BLaER1 treated with 17β-estradiol and CSF1 and Interleukin-3, amounts not matched to agents 10 nM and 100 nM (cell line): ENCODE results near the gene TOR1B.

ENCODE experiments used
- H3K27ac ChIP-seq, 11 experiments: shearing (Covaris generic); formaldehyde crosslinking; 2 replicates each; pipeline ENCODE4 v1.8.1; 2022
- H3K27me3 ChIP-seq, 11 experiments: shearing (Covaris generic); formaldehyde crosslinking; 2 replicates each; pipeline ENCODE4 v1.8.1; 2022
- H3K36me3 ChIP-seq, 11 experiments: shearing (Covaris generic); formaldehyde crosslinking; 2 replicates each; pipeline ENCODE4 v1.8.1; 2022
- H3K4me1 ChIP-seq, 10 experiments: shearing (Covaris generic); formaldehyde crosslinking; 2 replicates each; pipeline ENCODE4 v1.8.1; 2022
- H3K4me2 ChIP-seq, 11 experiments: shearing (Covaris generic); formaldehyde crosslinking; 2 replicates each; pipeline ENCODE4 v1.8.1; 2022
- H3K4me3 ChIP-seq, 10 experiments: shearing (Covaris generic); formaldehyde crosslinking; 2 replicates each; pipeline ENCODE4 v1.8.1; 2022
- H3K9ac ChIP-seq, 11 experiments: shearing (Covaris generic); formaldehyde crosslinking; 2 replicates each; pipeline ENCODE4 v1.8.1; 2022
- H3K9me3 ChIP-seq, 11 experiments: shearing (Covaris generic); formaldehyde crosslinking; replicated peaks in 1 of 11; 2 replicates each; pipeline ENCODE4 v1.8.1; 2022
- H4K20me1 ChIP-seq, 11 experiments: shearing (Covaris generic); formaldehyde crosslinking; 2 replicates each; pipeline ENCODE4 v1.8.1; 2022
- Cebpa-rat ChIP-seq, 11 experiments: shearing (Covaris generic); IDR thresholded peaks; 2 replicates each; pipeline ENCODE4 v1.8.1; 2022

The TOR1B gene

GRCh38 chr9:129813661-129814060 is 10.7 kb downstream of the TOR1B start:
- peaks cover 18 to 43% (median 28%) of the 10 kb centered on the region in 10 experiments for H3K4me1 ChIP-seq
- H3K9me3 ChIP-seq = no peaks in the 10 kb centered on the region
- no peak overlapping the region for H3K4me2 ChIP-seq
- H4K20me1 ChIP-seq = peaks cover 31 to 95% (median 79%) of the 10 kb centered on the region in 11 experiments; a peak in 21 of 22 replicates
- H3K27ac ChIP-seq = no peak overlapping the region
- TF ChIP-seq Cebpa-rat (IDR thresholded peaks at IDR 0.05) = no peak
- H3K27me3 ChIP-seq = no peaks in the 10 kb centered on the region
- H3K9ac ChIP-seq = no peak overlapping the region
- H3K36me3 ChIP-seq = peaks cover 87 to 99% (median 95%) of the 10 kb centered on the region in 11 experiments
- no peak overlapping the region for H3K4me3 ChIP-seq

GRCh38 chr9:129814432-129815223 is 11.6 kb downstream of the TOR1B start:
- Histone ChIP-seq H4K20me1 (peaks cover 31 to 94% (median 79%) of the 10 kb centered on the region in 11 experiments; a peak in 20 of 22 replicates), H3K9me3 (no peaks in the 10 kb centered on the region), H3K27me3 (no peaks in the 10 kb centered on the region), H3K4me1 (peaks cover 8 to 35% (median 20%) of the 10 kb centered on the region in 10 experiments; a peak in 19 of 20 replicates), H3K4me3 (no peak overlapping the region), H3K4me2 (no peak overlapping the region), H3K9ac (no peak overlapping the region), H3K27ac (no peak overlapping the region), H3K36me3 (peaks cover 90 to 99% (median 95%) of the 10 kb centered on the region in 11 experiments)
- TF ChIP-seq Cebpa-rat (IDR thresholded peaks at IDR 0.05) = no peak

GRCh38 chr9:129815278-129815677 is 12.3 kb downstream of the TOR1B start:
- H3K27ac ChIP-seq = 0 out of 22 replicates have a peak overlapping the region, but pooled peaks of 1 of the 11 experiments have one; percentile 0
- no peak for TF ChIP-seq Cebpa-rat (IDR thresholded peaks at IDR 0.05)
- H4K20me1 ChIP-seq = peaks cover 24 to 94% (median 77%) of the 10 kb centered on the region in 11 experiments; a peak in 20 of 22 replicates
- H3K27me3 ChIP-seq = no peaks in the 10 kb centered on the region
- H3K4me2 ChIP-seq = no peak overlapping the region
- no peak overlapping the region for H3K9ac ChIP-seq
- peaks cover 5 to 32% (median 16%) of the 10 kb centered on the region in 10 experiments; a peak in 17 of 20 replicates for H3K4me1 ChIP-seq
- no peak overlapping the region for H3K4me3 ChIP-seq
- H3K9me3 ChIP-seq = no peaks in the 10 kb centered on the region
- H3K36me3 ChIP-seq = peaks cover 90 to 99% (median 95%) of the 10 kb centered on the region in 11 experiments

DNA sequence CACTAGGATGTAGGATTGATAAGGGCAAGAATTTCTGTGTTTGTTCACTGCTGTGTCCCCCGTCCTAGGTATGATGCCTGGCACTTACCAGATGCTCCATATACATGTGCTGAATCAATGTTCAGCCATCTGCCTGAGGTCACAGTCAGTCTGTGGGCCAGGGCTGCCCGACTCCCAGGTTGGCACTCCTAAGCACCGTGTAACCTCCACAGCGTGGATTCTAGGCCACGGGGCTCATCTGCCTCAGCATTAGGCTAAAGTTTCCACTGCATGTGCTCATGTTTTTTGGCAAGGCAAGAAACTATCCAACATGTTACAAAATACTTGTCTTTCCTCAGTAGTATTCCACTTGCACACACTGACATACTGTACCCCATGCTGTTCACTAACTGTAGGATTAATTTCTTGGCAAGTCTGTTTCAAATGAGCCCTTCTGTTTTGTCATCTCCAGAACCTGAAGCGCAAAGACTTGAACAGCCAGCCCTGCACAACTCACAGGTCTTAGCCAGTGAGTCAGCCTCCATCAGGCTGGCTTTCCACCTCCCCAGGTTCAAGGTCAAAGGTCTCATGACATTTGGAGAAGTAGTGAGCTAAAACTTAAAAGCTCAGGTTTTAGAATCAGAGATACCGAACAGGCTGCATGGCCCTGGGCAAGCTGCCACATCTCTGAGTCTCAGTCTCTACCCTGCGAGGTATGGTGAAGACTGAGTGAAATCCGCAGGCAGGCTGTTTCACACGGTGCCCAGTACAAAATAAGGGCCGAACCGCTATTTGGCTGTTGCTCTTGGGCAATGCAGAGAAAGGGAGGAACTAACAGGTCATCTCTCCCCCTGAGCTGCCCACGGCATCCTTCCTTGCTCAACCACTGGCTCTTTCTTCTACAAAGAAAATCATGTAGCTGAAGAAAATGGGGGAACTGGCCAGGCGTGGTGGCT is 13.8 kb downstream of the TOR1B start:
- peak overlapping the region in 2 of 11 experiments; percentile 32 to 42; a peak in 3 of 22 replicates for H3K27ac ChIP-seq
- peak overlapping the region in 4 of 11 experiments; percentile 5 to 19 (median 12); a peak in 4 of 22 replicates for H3K4me2 ChIP-seq
- H3K36me3 ChIP-seq = peaks cover 92 to 99% (median 97%) of the 10 kb centered on the region in 11 experiments
- no peak overlapping the region for H3K4me3 ChIP-seq
- no peaks in the 10 kb centered on the region for H3K9me3 ChIP-seq
- peak overlapping the region in 3 of 11 experiments; percentile 12 to 36 (median 24); a peak in 3 of 22 replicates for H3K9ac ChIP-seq
- H3K27me3 ChIP-seq = no peaks in the 10 kb centered on the region
- TF ChIP-seq Cebpa-rat (IDR thresholded peaks at IDR 0.05) = no peak
- H4K20me1 ChIP-seq = peaks cover 17 to 94% (median 76%) of the 10 kb centered on the region in 11 experiments; a peak in 21 of 22 replicates
- H3K4me1 ChIP-seq = peaks cover 5 to 34% (median 15%) of the 10 kb centered on the region in 10 experiments; a peak in 18 of 20 replicates

- Histone ChIP-seq H3K9ac (peak overlapping the region; percentile 68 to 94 (median 85)), H3K4me2 (peak overlapping the region; percentile 88 to 97 (median 93)), H3K4me3 (peak overlapping the region; percentile 60 to 86 (median 72)), H3K4me1 (peaks cover 18 to 30% (median 20%) of the 10 kb centered on the region in 10 experiments), H3K27me3 (no peaks in the 10 kb centered on the region), H4K20me1 (peaks cover 0 to 51% (median 36%) of the 10 kb centered on the region in 11 experiments; a peak in 17 of 22 replicates), H3K36me3 (peaks cover 56 to 68% (median 66%) of the 10 kb centered on the region in 11 experiments), H3K9me3 (no peaks in the 10 kb centered on the region), H3K27ac (peak overlapping the region in 10 of 11 experiments; percentile 50 to 72 (median 68); a peak in 20 of 22 replicates)
- TF ChIP-seq Cebpa-rat (IDR thresholded peaks at IDR 0.05) = peak in 2 of 11 experiments; percentile 10 to 17; a peak in 1 of 22 replicates
These were observed 20.0 kb downstream of the TOR1B start for GRCh38 chr9:129822898-129823541.

- Histone ChIP-seq H3K9me3 (no peaks in the 10 kb centered on the region), H3K4me2 (peak overlapping the region in 5 of 11 experiments; percentile 44 to 88 (median 55); a peak in 7 of 22 replicates), H3K4me1 (peaks cover 14 to 30% (median 24%) of the 10 kb centered on the region in 10 experiments), H3K27ac (peak overlapping the region; percentile 74 to 90 (median 83); a peak in 21 of 22 replicates), H3K4me3 (peak overlapping the region; percentile 61 to 86 (median 75)), H3K9ac (peak overlapping the region; percentile 83 to 94 (median 87)), H4K20me1 (peaks cover 0 to 46% (median 31%) of the 10 kb centered on the region in 11 experiments; a peak in 17 of 22 replicates), H3K27me3 (no peaks in the 10 kb centered on the region), H3K36me3 (peaks cover 56 to 68% (median 66%) of the 10 kb centered on the region in 11 experiments)
- no peak for TF ChIP-seq Cebpa-rat (IDR thresholded peaks at IDR 0.05)
These were observed 20.6 kb downstream of the TOR1B start for GRCh38 chr9:129823542-129823934.

DNA sequence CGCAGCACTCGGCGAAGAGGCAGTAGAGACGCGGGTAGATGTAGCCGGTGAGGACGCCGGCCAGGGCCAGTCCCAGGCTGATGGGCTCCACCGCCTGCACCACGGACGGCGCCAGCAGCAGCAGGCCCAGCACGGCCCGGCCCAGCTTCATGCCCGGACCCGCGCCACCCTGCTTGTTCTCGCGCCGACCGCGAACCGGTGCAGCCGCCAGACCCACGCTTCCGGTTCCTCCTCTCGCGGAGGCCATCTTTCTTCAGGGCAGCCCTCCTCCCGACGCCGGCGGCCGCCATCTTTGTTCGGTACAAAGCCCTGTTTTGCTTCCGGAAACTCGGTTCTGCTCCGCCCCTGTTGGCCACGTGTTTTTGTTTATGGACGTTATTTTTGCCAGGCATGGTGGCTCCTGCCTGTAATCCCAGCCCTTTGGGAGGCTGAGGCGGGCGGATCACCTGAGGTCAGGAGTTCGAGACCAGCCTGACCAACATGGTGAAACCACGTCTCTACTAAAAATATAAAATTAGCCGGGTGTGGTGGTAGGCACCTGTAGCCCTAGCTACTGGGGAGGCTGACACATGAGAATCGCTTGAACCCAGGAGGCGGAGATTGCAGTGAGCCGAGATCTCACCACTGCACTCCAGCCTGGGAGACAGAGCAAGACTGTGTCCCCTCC is 21.1 kb downstream of the TOR1B start, which contains the start of gene TOR1A:
TSS of gene TOR1A (minus strand) at position 202 of the 667 bp plus-strand sequence. CDS start at position 151, 51 bp downstream.
- Histone ChIP-seq H4K20me1 (peaks cover 0 to 43% (median 31%) of the 10 kb centered on the region in 11 experiments; a peak in 16 of 22 replicates), H3K4me3 (peak within 1 kb of the TSS; percentile 61 to 86 (median 75)), H3K9me3 (no peaks in the 10 kb centered on the region), H3K36me3 (peaks cover 56 to 68% (median 66%) of the 10 kb centered on the region in 11 experiments), H3K27me3 (no peaks in the 10 kb centered on the region), H3K4me1 (peaks cover 9 to 32% (median 30%) of the 10 kb centered on the region in 10 experiments), H3K4me2 (peak within 1 kb of the TSS; percentile 88 to 97 (median 93)), H3K27ac (peak within 1 kb of the TSS; percentile 74 to 90 (median 83); a peak in 21 of 22 replicates), H3K9ac (peak within 1 kb of the TSS; percentile 83 to 94 (median 87))
- no peak for TF ChIP-seq Cebpa-rat (IDR thresholded peaks at IDR 0.05)
